ENCODE measurements around the gene NHS.

NHS gene

DNA sequence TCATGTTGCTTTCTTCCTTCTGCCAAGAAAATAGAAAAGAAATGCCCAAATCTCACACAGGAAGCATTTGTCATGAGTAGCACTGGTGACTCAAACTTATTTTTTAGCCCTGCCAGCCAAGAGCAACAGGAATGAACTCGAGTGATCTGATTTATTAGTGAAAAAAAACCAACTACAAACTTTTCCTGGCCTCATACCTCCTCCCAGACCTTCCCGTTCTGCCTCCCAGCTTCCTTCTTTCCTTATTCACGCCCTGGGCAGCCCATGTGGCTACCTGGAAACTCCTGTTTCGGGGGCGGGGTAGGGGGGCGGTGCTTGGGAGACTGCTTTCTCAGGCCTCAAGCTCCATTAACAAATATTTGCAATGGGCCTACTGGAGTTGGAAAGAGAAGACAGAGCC lies 178.5 kb downstream of the NHS start:
- Histone ChIP-seq H3K9me2 (replicated peaks; ENCODE audit: insufficient read depth, low read length) (no peaks in the 10 kb centered on the region), H4K20me1 (ENCODE audit: insufficient read depth, low read length) (no peaks in the 10 kb centered on the region), H3K36me3 (replicated peaks; ENCODE audit: insufficient read depth, low read length) (no peaks in the 10 kb centered on the region), H3K27me3 (replicated peaks; ENCODE audit: insufficient read depth, low read length) (no peaks in the 10 kb centered on the region), H3K4me3 (ENCODE audit: low read length) (no peak overlapping the region), H3F3A (ENCODE audit: insufficient read depth, low read length) (0 out of 2 replicates have a peak, but pooled peaks cover 3% of the 10 kb centered on the region), H3K9me3 (replicated peaks; ENCODE audit: insufficient read depth, low read length) (no peaks in the 10 kb centered on the region), H3K4me2 (ENCODE audit: low read depth, low read length) (no peak overlapping the region), H3K9ac (ENCODE audit: low read length) (no peak overlapping the region), H3K4me1 (ENCODE audit: low read length) (peaks cover 8% of the 10 kb centered on the region), H3K79me2 (ENCODE audit: low read length) (no peaks in the 10 kb centered on the region), H2AFZ (ENCODE audit: low read length) (no peak overlapping the region), H3K27ac (ENCODE audit: low read length) (no peak overlapping the region)
- no peak for DNase-seq
- no peak for TF ChIP-seq EZH2 (optimal IDR thresholded peaks at IDR 0.05; ENCODE audit: low read depth, low read length)

DNA sequence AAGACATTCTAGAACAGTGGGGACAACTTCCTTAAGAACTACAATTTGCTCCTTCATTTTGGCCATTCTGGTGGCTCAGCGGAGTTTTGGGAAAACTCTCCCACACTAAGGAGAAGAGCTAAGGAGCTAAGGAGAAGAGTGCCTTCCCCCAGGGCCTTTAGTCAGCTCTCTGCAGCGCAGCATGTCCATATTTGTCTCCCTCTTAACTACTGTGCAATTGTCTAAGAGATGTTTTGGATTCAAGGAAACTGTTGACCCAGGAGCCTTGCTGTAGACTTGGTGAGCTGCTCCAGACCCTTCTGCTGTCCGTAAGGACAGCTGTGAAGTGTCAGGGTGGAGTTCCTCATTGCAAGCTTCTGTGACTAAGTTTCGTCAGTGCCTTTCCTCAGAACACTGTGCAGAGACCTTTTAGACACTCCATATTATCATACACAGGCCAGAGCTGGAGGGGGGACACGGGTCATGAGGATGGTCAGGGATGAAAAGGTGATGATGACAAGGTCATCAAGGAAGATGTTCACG lies 179.0 kb downstream of the NHS start:
- H3K27me3 ChIP-seq (replicated peaks; ENCODE audit: insufficient read depth, low read length) = no peaks in the 10 kb centered on the region
- H3K9ac ChIP-seq (ENCODE audit: low read length) = no peak overlapping the region
- H4K20me1 ChIP-seq (ENCODE audit: insufficient read depth, low read length) = no peaks in the 10 kb centered on the region
- no peaks in the 10 kb centered on the region for H3K36me3 ChIP-seq (replicated peaks; ENCODE audit: insufficient read depth, low read length)
- H3K9me3 ChIP-seq (replicated peaks; ENCODE audit: insufficient read depth, low read length) = no peaks in the 10 kb centered on the region
- H3K27ac ChIP-seq (ENCODE audit: low read length) = no peak overlapping the region
- TF ChIP-seq EZH2phosphoT487 (IDR thresholded peaks at IDR 0.05; ENCODE audit: low read length) (no peak), EZH2 (optimal IDR thresholded peaks at IDR 0.05; ENCODE audit: low read depth, low read length) (no peak)
- TF ChIP-seq, protein P1, sequence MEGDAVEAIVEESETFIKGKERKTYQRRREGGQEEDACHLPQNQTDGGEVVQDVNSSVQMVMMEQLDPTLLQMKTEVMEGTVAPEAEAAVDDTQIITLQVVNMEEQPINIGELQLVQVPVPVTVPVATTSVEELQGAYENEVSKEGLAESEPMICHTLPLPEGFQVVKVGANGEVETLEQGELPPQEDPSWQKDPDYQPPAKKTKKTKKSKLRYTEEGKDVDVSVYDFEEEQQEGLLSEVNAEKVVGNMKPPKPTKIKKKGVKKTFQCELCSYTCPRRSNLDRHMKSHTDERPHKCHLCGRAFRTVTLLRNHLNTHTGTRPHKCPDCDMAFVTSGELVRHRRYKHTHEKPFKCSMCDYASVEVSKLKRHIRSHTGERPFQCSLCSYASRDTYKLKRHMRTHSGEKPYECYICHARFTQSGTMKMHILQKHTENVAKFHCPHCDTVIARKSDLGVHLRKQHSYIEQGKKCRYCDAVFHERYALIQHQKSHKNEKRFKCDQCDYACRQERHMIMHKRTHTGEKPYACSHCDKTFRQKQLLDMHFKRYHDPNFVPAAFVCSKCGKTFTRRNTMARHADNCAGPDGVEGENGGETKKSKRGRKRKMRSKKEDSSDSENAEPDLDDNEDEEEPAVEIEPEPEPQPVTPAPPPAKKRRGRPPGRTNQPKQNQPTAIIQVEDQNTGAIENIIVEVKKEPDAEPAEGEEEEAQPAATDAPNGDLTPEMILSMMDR (IDR thresholded peaks at IDR 0.05; ENCODE audit: low read length) = no peak
- no peaks in the 10 kb centered on the region for H3K79me2 ChIP-seq (ENCODE audit: low read length)
- H3K4me2 ChIP-seq (ENCODE audit: low read depth, low read length) = no peak overlapping the region
- no peak for DNase-seq
- no peak overlapping the region for H2AFZ ChIP-seq (ENCODE audit: low read length)
- peaks cover 3% of the 10 kb centered on the region; the same call in 1 of the 2 replicates for H3K4me1 ChIP-seq (ENCODE audit: low read length)
- H3K4me3 ChIP-seq (ENCODE audit: low read length) = no peak overlapping the region
- no peaks in the 10 kb centered on the region for H3K9me2 ChIP-seq (replicated peaks; ENCODE audit: insufficient read depth, low read length)
- 0 out of 2 replicates have a peak, but pooled peaks cover 3% of the 10 kb centered on the region for H3F3A ChIP-seq (ENCODE audit: insufficient read depth, low read length)

DNA sequence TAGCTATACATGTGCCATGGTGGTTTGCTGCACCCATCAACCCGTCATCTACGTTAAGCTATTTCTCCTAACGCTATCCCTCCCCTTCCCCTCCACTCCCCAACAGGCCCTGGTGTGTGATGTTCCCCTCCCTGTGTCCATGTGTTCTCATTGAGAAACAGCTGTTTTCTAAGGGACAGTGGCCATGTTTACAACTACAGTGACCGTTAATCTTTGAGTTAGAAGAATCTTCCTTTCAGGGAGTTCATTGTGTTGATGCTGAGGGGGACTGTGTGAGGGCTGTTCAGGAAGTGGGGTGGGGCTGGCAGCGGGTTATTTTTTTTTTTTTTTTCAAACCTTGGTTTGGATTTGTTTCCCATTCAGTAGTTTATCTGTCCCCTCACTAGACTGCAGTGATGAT lies 179.9 kb downstream of the NHS start:
- Histone ChIP-seq H2AFZ (ENCODE audit: low read length) (no peak overlapping the region), H3K4me3 (ENCODE audit: low read length) (no peak overlapping the region), H3K9me2 (replicated peaks; ENCODE audit: insufficient read depth, low read length) (no peaks in the 10 kb centered on the region), H3K9me3 (replicated peaks; ENCODE audit: insufficient read depth, low read length) (no peaks in the 10 kb centered on the region), H3K4me1 (ENCODE audit: low read length) (no peaks in the 10 kb centered on the region; the same call in 1 of the 2 replicates), H3K79me2 (ENCODE audit: low read length) (no peaks in the 10 kb centered on the region), H3K9ac (ENCODE audit: low read length) (no peak overlapping the region), H3K36me3 (replicated peaks; ENCODE audit: insufficient read depth, low read length) (no peaks in the 10 kb centered on the region), H4K20me1 (ENCODE audit: insufficient read depth, low read length) (no peaks in the 10 kb centered on the region), H3K4me2 (ENCODE audit: low read depth, low read length) (no peak overlapping the region), H3F3A (ENCODE audit: insufficient read depth, low read length) (no peaks in the 10 kb centered on the region), H3K27me3 (replicated peaks; ENCODE audit: insufficient read depth, low read length) (no peaks in the 10 kb centered on the region), H3K27ac (ENCODE audit: low read length) (no peak overlapping the region)
- DNase-seq = no peak
- TF ChIP-seq EZH2phosphoT487 (IDR thresholded peaks at IDR 0.05; ENCODE audit: low read length) = no peak
- TF ChIP-seq, protein P1 (IDR thresholded peaks at IDR 0.05; ENCODE audit: low read length) = no peak
- TF ChIP-seq EZH2 (optimal IDR thresholded peaks at IDR 0.05; ENCODE audit: low read depth, low read length) = no peak

DNA sequence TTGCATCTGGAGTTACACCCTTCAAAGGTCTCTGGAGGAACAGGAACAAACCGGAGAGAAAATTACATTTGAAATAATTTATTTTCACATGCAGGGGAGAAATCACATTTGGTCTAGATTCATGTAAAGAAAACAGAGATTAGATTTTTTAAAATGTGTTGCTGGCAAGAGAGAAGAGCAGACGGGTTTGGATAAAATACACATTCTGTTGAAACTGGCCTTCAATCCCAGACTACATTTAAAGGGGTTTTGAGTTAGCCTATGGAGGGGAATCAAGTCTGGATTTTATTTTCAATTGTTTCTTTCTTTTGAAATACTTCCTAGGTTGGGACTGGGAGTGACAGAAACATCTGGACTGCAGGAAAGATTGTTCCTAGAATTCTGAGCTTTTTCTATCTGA lies 180.8 kb downstream of the NHS start:
- Histone ChIP-seq H3K9ac (ENCODE audit: low read length) (no peak overlapping the region), H3F3A (ENCODE audit: insufficient read depth, low read length) (no peaks in the 10 kb centered on the region), H3K4me3 (ENCODE audit: low read length) (no peak overlapping the region), H3K27ac (ENCODE audit: low read length) (no peak overlapping the region), H3K9me3 (replicated peaks; ENCODE audit: insufficient read depth, low read length) (no peaks in the 10 kb centered on the region), H3K79me2 (ENCODE audit: low read length) (no peaks in the 10 kb centered on the region), H3K4me1 (ENCODE audit: low read length) (no peaks in the 10 kb centered on the region), H2AFZ (ENCODE audit: low read length) (no peak overlapping the region), H4K20me1 (ENCODE audit: insufficient read depth, low read length) (no peaks in the 10 kb centered on the region), H3K36me3 (replicated peaks; ENCODE audit: insufficient read depth, low read length) (no peaks in the 10 kb centered on the region), H3K9me2 (replicated peaks; ENCODE audit: insufficient read depth, low read length) (no peaks in the 10 kb centered on the region), H3K4me2 (ENCODE audit: low read depth, low read length) (no peak overlapping the region), H3K27me3 (replicated peaks; ENCODE audit: insufficient read depth, low read length) (no peaks in the 10 kb centered on the region)
- no peak for TF ChIP-seq EZH2phosphoT487 (IDR thresholded peaks at IDR 0.05; ENCODE audit: low read length)
- TF ChIP-seq EZH2 (optimal IDR thresholded peaks at IDR 0.05; ENCODE audit: low read depth, low read length) = no peak
- TF ChIP-seq, protein P1 (IDR thresholded peaks at IDR 0.05; ENCODE audit: low read length) = no peak
- no peak for DNase-seq
